OCI-LY1 (cell line): ENCODE data around the gene THAP8.

Experiments
- EZH2 ChIP-seq: fragments of 200-600 bp; sonication (generic), shearing (Covaris generic); IDR thresholded peaks from 2 replicates; pipeline ENCODE4 v1.8.0; 2017; ENCODE audit warnings: borderline replicate concordance, mixed run types, mild to moderate bottlenecking, antibody characterized with exemption, low read length, moderate library complexity, mixed read lengths
- TF ChIP-seq, protein P1 (sequence below): fragments of 200-600 bp; sonication (generic), shearing (Covaris generic); IDR thresholded peaks from 2 replicates; pipeline ENCODE4 v1.5.1; 2017; ENCODE audit warnings: mild to moderate bottlenecking, antibody characterized with exemption, low read length, moderate library complexity, mixed read lengths

- TF ChIP-seq, protein P1, sequence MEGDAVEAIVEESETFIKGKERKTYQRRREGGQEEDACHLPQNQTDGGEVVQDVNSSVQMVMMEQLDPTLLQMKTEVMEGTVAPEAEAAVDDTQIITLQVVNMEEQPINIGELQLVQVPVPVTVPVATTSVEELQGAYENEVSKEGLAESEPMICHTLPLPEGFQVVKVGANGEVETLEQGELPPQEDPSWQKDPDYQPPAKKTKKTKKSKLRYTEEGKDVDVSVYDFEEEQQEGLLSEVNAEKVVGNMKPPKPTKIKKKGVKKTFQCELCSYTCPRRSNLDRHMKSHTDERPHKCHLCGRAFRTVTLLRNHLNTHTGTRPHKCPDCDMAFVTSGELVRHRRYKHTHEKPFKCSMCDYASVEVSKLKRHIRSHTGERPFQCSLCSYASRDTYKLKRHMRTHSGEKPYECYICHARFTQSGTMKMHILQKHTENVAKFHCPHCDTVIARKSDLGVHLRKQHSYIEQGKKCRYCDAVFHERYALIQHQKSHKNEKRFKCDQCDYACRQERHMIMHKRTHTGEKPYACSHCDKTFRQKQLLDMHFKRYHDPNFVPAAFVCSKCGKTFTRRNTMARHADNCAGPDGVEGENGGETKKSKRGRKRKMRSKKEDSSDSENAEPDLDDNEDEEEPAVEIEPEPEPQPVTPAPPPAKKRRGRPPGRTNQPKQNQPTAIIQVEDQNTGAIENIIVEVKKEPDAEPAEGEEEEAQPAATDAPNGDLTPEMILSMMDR = peak; percentile 51; the same call in 1 of the 2 replicates
- TF ChIP-seq EZH2 = no peak
Observed at GRCh38 chr19:36060430-36060829, 6.3 kb upstream of the THAP8 start.
